AG04450 (cell line): ENCODE results near the gene NDEL1. TPM values are rescaled to one million over a fixed set of nuclear protein-coding genes. Genes with fewer than 3 reads are reported as not detected.

Experiments
- CTCF ChIA-PET: fragments of 300-600, 350-600 bp; formaldehyde crosslinking; extraction: SDS; loops from one replicate; lab custom pipeline; 2022; ENCODE audit warnings: antibody characterized with exemption, inconsistent platforms; lab: Charles Lee
- POLR2A ChIA-PET: fragments of 350-600 bp; formaldehyde crosslinking; extraction: SDS; loops from one replicate; lab custom pipeline; 2021; ENCODE audit warnings: antibody characterized with exemption, inconsistent platforms; lab: Yijun Ruan, JAX
- DNase-seq: peaks from one replicate; pipeline ENCODE4 v3.0.0-alpha.2; 2011; ENCODE audit warnings: low read depth, low spot score
- H3K27ac ChIP-seq: one replicate; pipeline ENCODE4 v1.5.1; 2012; ENCODE audit warnings: low read depth, low read length, control low read depth
- H3K27me3 ChIP-seq: one replicate; pipeline ENCODE4 v1.6.0; 2012; ENCODE audit warnings: low read length; ENCODE audit not compliant: control insufficient read depth, insufficient read depth
- H3K4me3 ChIP-seq: 2 replicates; pipeline ENCODE4 v1.5.1; 2011; ENCODE audit warnings: mild to moderate bottlenecking, low read depth, low read length, control low read depth
- H3K9me3 ChIP-seq: 2 replicates; pipeline ENCODE4 v1.5.1; 2012; ENCODE audit warnings: low read length; ENCODE audit not compliant: control insufficient read depth, insufficient read depth
- polyA plus RNA-seq: library from polyadenylated mRNA; depleted of rRNA; stranded (reverse); fragments of >200 nt; gene quantifications from 2 replicates; pipeline ENCODE4 v1.2.3, GENCODE V29; 2011
- TF ChIP-seq, protein P1 (sequence below): IDR thresholded peaks from 2 replicates; pipeline ENCODE4 v1.5.1; 2011; ENCODE audit warnings: low read depth, low read length, control low read depth, inconsistent platforms

NDEL1 gene
- polyA plus RNA-seq, 1 experiment: 74.7 TPM

GRCh38 chr17:8489841-8490240 is 54.2 kb downstream of the NDEL1 start:
- POLR2A ChIA-PET: interaction anchor here (1.5 kb wide), 1 partner anchor 54 kb away, joined by 6 read pairs; the partner anchor contains the start of gene NDEL1
- CTCF ChIA-PET: interaction anchor here (0.7 kb wide), 2 partner anchors 96 to 256 kb away, joined by 3 read pairs; no protein-coding TSS in a partner anchor
- TF ChIP-seq, protein P1, sequence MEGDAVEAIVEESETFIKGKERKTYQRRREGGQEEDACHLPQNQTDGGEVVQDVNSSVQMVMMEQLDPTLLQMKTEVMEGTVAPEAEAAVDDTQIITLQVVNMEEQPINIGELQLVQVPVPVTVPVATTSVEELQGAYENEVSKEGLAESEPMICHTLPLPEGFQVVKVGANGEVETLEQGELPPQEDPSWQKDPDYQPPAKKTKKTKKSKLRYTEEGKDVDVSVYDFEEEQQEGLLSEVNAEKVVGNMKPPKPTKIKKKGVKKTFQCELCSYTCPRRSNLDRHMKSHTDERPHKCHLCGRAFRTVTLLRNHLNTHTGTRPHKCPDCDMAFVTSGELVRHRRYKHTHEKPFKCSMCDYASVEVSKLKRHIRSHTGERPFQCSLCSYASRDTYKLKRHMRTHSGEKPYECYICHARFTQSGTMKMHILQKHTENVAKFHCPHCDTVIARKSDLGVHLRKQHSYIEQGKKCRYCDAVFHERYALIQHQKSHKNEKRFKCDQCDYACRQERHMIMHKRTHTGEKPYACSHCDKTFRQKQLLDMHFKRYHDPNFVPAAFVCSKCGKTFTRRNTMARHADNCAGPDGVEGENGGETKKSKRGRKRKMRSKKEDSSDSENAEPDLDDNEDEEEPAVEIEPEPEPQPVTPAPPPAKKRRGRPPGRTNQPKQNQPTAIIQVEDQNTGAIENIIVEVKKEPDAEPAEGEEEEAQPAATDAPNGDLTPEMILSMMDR: no peak
- Histone ChIP-seq H3K27me3 (no peaks in the 10 kb centered on the region), H3K9me3 (no peaks in the 10 kb centered on the region; the same call in 1 of the 2 replicates), H3K27ac (no peak overlapping the region), H3K4me3 (no peak overlapping the region)
- DNase-seq: no peak

- DNase-seq: no peak
- Histone ChIP-seq H3K27ac (peak overlapping the region; percentile 11), H3K27me3 (no peaks in the 10 kb centered on the region), H3K9me3 (no peaks in the 10 kb centered on the region; the same call in 1 of the 2 replicates), H3K4me3 (no peak overlapping the region)
- ChIA-PET POLR2A (no interaction called here), CTCF (interaction anchor here (0.7 kb wide), 1 partner anchor 255 kb away, joined by 3 read pairs; no protein-coding TSS in a partner anchor)
- TF ChIP-seq, protein P1: no peak
Observed at GRCh38 chr17:8490256-8491023, 54.8 kb downstream of the NDEL1 start.

- TF ChIP-seq, protein P1: no peak
- H3K27ac ChIP-seq: no peak overlapping the region
- ChIA-PET POLR2A (interaction anchor here (0.5 kb wide), 1 partner anchor 207 kb away, joined by 3 read pairs; no protein-coding TSS in a partner anchor), CTCF (interaction anchor here (1.2 kb wide), 1 partner anchor 294 kb away, joined by 3 read pairs; no protein-coding TSS in a partner anchor)
- no peak for DNase-seq
- H3K27me3 ChIP-seq: no peaks in the 10 kb centered on the region
- H3K4me3 ChIP-seq: no peak overlapping the region
- no peaks in the 10 kb centered on the region; the same call in 1 of the 2 replicates for H3K9me3 ChIP-seq
Observed at GRCh38 chr17:8492121-8492520, 56.4 kb downstream of the NDEL1 start.

DNA sequence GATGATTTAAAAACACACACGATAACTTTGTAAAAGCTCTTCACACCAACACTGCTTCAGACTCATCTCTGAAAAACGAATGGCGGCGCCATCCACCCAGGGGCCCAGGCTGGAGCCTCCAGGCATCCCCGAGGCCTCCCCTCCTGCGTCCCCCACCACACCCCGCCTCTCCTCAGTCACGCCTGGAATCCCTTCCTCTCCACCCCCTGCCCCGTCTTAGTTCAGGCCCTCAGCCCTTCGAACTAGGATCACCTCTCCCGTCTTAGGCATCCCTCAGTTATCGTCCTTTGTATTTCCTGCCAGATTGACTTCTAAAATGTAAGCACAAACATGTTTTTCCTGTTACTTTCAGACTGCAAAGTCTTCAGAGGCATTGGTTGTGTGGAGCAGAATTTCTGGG is 58.3 kb downstream of the NDEL1 start:
- no peak overlapping the region for H3K27ac ChIP-seq
- CTCF ChIA-PET: no interaction called here
- TF ChIP-seq, protein P1: no peak
- H3K9me3 ChIP-seq: no peaks in the 10 kb centered on the region
- no peak for DNase-seq
- H3K4me3 ChIP-seq: no peak overlapping the region
- H3K27me3 ChIP-seq: no peaks in the 10 kb centered on the region
- POLR2A ChIA-PET: no interaction called here
